GM11168 (cell line): ENCODE data around the gene DCP1B.

ENCODE experiments used
- in situ Hi-C: fragments of 300-500 bp; cut with MboI; formaldehyde crosslinking; loops from one replicate; pipeline ENCODE4 v1.12.0; 2022; ENCODE audit warnings: low sequenced_read_pairs; ENCODE audit not compliant: unreplicated experiment

The DCP1B gene

DNA sequence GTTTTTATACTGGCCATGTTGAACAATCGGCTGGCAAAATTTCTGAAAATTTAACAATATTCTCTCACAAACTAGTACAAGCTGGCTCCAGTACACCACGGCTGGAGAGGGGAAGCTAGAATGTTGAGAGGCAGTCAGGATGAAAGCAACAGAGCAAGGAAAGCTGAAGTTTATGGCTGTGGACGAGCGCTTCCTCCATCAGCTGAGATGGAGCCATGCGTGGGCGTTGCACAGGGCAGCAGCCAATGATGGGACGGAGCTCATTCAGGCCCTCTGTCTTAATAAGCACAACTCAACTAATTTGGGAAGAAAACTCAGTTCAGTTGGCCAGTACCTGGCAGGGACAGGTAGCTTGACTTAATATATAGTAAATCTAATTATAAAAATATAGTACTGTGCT, 14.1 kb upstream of the DCP1B start:
- in situ Hi-C loops: no loop called here

DNA sequence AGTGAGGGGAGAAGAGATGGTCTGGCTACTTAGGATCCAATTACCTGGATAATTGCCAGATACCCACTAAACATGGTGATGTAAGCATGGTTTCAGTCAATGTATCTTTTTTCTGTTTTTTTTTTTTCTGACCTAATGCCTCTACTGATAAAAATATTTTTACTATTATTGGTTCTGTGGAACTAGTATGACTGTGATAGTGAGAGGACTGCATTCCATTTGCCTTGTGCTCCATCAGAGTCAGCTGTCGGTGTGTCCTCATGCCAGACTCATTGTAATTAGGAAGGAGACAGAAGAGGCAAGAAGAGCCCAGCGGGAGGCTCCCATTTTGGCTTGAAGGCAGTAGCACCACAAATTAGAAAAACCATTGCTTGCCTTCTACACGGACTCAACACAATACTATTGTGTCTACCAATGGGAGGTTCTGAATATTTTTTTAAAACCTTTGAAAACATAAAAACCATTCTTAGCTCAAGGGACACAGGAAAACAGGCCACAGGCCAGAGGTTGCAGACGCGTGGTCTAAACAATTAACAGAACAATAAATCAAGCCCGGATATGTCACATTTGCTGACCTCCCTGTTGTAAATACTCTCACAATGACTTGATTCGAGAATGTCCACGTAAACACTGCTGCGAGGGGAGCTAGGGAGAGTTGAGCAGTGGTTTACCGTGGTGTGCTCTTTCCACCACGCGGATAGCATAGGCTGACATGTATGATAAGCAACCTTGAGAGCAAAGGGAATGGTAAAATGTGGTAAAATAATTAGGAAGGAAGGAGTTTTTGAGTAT, 13.5 kb upstream of the DCP1B start:
- in situ Hi-C loops: no loop called here

DNA sequence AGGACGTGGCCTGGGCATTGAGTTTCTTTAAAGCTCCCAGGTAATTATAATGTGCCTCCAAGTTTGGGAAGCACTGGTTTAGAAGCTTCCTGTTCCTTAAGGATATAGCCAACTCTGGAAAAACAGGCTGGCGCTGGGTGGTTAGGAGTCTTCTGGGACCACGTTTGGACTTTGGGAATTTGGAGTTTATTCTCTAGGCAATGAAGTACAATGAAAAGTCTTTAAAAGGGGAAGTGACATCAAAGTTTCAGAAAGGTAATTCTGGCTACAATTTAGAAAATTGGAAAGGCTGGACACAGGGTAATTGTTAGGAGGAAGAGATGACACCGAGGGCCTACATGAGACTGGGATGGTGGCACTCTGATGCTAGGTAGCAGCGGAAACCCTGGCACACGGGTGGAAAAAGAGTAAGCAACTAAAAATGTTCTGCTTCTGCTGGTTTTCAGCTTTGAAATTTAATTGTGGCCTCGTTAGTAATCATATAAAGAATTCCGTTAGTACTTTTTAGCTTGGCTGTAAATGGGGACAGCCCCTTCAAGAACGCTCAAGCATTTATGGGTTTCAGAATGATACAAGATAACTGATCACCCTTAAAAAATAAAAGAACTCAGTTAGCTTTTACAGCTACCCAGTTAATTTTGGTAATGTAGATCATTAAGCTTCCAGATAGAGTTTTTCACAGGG, 12.7 kb upstream of the DCP1B start:
- in situ Hi-C loops: no loop called here

DNA sequence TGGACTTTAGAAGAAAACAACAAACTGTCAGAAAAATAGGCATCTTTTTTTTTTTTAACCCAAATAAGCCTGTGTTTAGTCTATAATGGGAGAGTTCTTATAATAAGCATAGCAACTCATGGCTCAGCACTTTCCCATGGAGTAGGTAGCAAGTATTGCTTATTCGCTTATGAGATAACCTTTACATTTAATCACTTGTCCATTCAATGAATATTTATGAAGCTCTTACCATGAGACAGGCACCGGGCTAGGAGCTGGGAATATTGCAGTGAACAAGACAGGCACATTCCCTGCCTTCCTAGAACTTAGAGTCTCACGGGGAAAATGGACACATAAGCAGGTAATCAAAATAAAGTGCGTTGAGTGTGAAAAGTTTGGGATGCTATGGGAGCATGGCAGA, 10.0 kb upstream of the DCP1B start:
- in situ Hi-C loops: no loop called here

DNA sequence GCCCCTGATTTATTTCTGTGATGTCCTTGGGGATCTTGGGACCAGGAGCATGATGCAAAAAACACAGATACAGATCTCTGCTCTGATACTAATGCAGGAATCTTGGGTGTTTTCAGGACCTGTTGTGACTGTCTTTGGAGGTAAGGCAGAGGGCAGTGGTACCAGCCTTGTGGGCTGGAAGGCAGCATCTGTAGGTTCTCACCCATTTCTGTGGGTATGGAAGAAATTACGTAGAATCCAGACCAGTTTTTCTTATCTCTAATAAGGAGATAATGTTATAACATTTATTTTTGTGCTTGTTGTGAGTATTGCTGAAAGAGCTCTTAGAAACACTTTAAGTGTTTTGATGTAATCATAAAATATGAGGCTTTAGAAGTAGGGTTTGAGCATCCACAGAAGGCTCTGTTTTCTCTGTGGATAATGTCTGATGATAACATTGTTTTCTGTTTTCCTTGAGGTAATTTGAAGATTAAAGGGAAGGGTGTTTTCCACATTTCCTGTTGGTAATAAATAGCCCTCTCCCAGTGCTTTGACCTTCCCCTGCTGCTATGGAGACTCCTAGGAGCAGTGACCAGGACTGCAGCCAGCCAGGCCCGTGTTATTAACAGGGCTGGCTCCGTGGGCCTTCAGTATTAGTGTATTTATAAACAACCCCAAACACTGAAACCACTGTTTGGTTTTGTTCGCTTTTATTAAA, 9.4 kb upstream of the DCP1B start:
- in situ Hi-C loops: no loop called here

DNA sequence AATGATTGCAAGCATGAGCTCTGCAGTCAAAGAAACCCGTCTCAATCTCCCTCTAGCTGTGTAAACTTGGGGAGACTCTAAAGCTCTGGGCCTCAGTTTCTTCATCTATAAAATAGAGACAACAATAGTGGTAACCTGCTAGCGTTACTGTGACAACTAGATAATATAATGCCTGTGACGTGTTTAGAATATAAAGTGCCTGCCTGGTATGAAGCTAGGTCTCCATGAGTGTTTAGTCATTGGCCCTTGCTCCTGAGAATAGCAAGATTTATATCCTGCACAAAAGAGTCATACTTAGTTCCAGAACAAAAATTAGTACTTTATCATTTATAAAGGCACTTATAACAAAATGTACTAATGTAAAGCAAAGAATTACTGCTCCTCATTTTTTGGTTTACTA, 8.8 kb upstream of the DCP1B start:
- in situ Hi-C loops: no loop called here

DNA sequence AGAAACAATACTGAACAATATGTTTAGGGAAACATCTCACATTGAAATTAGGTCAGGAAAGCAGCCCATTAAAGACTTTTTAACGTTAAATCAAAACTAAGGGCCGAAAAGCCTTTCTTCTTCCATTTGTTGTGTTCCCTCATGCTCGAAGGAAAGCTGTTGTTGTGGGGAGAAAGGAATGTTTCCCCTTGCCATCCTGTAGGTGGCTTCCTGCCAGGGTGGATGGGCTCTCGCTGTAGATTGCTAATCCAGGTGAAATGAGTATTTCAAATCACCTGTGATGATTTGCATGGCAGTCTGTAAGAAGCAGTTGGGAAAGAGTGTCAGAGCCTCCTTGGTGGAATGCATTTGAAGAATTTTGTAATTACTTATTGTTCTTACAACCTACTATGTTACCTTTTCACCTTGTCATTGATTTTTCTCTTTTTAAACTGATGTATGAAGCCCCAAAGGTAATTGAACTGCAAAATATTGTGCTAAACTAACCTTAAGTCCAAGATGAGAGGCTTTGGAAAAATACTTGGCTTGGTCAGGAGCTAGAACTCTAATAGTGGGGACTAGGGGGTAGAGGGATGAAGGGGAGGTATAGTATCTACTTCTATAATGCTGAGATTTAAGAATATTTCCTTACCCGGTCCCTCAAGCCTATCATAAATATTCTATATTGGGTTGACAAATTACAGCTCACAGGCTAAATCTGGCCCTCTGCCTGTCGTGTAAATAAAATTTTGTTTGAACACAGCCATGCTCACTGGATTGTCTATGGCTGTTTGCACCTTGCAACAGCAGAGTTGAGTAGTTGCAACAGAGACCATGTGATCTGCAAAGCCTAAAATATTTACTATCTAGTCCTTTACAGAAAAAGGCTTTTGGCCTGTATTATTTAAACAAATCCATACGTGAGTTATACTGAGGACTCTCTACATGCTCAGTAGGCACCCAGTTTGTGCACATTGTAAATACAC, 7.7 kb upstream of the DCP1B start:
- in situ Hi-C loops: no loop called here

DNA sequence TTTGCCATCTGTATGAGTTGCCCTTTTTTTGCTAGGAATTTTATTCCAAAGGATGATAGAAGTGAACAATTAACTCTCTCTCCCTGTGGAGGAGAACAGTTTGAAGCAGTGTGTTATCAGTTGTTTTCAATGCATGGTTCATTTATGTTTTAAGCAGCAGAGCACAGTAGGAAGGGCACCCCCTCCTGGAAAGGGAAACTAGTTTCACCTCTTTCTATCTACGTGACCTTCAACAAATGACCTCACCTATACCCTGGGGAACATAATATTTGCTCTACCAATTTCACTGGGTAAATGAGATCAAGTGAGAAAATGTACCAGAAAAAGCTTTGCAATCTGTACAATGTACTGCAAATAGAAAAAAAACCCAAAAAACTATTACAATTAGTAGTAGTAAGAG, 5.4 kb upstream of the DCP1B start:
- in situ Hi-C loops: no loop called here

DNA sequence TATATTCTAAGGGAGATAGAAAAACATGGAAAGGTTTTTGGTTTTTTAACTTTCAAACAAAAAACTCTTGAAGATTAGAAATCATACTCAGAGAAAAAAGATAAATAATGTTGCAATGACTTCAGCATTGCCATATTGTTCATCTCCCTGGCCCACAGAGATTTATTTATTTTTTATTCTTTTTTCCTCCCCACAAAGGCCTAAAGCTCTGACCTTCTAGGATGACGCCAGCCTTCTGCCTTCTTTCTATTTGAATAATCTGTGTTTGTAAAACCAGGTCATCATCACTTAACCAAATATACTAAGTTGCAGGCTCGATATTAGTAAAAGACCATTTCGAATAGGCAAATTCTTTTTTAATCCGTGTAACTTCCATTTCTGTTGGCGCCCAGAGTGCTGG, 4.4 kb upstream of the DCP1B start:
- in situ Hi-C loops: no loop called here

DNA sequence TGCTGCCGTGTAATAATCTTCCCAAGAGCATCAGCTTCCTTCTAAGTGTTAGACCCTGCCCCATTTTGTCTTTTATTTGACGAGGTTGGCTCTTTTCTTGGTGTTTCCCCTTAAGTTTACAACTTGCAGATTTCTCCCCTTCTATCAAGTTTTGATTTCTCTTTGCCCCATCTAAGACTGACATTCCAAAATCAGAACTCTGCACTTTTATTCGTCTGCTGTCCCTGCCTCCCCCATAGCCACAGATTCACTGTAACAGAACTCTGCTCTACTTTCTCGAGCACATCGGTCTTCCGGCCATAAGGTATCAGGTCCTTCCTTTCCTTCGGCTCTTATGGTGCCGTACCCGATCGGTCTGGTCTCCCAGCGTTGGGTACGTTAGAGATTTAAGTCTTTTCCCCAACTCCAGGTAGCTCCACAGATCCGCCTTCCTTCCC, 563 bp downstream of the DCP1B start:
- in situ Hi-C loops: no loop called here

DNA sequence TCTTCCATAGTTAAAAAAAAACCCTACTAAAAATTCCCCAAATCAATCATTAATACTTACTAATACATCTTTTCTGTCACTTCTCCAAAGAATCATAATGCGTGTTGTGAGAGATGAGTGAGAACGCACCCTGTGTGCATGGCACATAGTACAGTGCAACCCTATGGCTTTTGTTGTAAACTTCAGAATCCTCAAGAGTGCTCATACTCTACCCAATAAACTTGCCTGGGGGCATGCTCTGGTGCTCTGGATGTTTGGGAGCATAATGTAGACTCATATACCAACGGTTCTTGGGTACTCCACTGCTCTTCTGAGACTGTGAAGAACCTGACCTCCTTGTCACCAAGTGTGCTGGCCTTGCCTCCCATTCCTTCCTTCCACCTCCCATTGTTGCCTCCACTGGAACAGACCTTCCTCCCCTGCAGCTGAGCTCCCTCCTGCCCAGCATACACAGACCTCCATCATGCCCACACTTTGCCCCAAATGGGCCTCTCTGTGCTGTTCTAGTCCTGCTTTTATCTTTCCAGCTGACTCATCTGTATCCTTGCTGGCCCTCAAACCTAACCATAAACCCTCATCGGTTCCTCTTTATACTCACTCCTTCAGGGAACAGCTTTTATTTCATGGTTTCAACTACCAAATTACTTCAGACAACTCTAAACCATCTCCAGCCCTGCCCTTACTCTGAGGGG, 8.9 kb downstream of the DCP1B start:
- in situ Hi-C loops: no loop called here

DNA sequence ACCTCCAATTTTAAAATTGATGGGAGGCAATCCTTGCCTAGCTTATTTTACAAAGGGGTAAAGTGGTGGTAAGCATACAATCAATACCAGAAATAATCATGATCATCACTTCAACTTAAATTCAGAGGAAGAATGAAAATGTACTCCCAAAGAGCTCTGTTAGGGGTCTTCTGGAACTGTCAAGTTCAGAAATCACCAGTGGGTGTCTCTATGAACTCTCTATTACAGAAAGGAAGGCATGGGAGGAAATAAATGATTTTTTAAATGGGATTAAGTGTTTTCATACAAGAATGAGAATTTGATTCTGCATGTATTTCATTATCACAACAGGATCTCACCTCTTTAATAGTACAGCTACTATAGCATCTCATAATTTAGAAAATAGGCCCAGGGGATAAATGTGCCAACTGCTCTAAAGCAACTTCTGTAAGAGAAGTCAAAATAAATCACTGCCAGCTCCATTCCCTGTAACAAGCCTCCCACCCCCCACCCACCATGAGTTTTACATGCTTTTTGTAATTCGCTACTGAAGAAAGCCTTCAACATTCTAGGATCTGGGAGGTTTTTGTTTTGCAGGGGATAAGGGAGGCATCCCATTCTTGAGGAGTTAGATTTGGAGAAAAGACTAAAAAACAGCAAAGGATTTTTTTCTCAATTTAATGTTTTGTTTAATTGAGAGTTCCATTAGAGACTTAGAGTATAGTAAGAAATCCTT, 9.7 kb downstream of the DCP1B start:
- in situ Hi-C loops: no loop called here

DNA sequence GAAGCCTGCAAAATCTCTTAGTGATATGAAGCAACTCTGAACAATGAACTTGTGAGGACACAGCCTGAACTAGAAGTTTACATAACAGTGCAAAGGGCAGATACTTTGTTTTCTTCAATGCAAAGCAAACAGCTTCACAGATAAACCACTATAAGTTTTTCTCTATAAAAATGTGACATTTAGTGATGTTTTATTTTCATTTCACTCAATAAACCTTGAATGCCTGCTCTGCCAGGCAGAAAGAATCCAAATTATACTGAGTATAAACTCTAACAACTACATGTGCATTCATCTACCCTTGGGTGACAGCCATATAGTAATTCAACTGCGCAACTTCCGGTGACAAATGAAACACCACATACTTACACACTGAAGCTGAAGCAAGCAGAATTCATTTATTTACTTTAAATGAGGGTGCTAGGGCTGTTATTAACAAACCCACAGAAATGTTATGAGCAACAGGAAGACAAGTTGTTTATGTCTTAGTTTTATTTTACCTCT, 10.3 kb downstream of the DCP1B start:
- in situ Hi-C loops: no loop called here

DNA sequence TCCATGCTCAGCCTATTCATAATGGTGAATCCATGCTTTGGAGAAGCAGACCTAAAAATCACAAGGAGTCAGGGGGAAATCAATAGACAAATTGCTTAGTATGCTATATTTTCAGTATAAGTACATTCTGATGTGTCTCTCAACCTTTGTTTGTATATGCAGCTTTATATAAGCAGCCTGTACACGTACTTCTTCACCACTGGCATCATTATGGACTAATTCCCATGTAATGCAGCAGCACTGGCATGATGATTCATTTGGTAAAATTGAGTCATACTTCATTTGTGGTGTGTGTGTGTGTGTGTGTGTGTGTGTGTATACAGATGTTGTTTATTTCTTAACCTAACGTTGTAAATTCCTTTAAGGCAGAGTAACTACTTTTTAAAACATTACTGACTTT, 10.9 kb downstream of the DCP1B start:
- in situ Hi-C loops: no loop called here

DNA sequence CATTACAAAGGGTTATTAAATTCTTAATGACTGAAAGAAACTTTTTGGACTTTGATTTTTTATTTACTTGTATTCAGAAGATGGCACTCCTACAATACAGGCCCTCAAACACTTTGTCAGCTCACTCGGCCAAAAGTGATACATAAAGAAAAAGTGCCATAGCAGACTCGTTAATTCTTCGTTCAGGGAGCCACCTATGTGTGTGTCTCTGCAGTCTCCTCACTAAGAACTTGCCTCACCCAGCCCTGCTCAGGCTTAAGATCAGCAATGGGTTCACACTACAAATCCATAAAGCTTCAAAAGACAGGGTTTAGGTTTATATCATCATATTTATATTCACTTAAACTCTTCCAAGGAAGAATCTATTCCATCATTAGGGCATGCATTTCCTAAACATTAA, 11.5 kb downstream of the DCP1B start:
- in situ Hi-C loops: no loop called here

DNA sequence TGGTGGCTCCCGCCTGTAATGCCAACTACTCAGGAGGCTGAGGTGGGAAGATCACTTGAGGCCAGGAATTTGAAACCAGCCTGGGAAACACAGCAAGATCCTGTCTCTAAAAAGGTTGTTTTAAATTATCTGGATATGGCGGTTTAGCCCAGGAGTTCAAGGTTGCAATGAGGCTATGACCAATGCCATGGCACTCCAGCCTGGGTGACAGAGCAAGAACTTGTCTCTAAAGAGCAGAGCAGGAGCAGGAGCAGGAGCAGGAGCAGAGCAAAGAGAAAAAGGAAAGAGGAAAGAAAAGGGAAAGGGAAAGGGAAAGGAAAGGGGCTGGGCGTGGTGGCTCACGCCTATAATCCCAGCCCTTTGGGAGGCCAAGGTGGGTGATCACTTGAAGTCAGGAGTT, 15.1 kb downstream of the DCP1B start:
- in situ Hi-C loops: no loop called here

DNA sequence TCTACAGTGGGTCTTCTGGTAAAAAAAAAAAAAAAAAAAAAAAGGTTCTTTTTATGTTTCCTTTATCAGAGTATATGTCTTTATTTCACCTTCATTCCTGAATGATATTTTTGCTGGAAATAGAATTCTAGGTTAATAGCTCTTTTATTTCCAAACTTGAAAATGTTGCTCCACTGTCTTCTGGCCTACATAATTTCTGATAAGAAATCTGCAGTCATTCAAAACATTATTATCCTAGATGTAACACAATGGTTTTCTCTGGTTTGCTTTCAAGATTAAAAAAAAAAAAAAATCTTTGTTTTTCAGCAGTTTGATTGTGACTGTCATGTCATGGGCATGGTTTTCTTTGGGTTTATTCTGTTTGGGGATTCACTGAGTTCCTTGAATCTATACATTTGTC, 19.5 kb downstream of the DCP1B start:
- in situ Hi-C loops: no loop called here

DNA sequence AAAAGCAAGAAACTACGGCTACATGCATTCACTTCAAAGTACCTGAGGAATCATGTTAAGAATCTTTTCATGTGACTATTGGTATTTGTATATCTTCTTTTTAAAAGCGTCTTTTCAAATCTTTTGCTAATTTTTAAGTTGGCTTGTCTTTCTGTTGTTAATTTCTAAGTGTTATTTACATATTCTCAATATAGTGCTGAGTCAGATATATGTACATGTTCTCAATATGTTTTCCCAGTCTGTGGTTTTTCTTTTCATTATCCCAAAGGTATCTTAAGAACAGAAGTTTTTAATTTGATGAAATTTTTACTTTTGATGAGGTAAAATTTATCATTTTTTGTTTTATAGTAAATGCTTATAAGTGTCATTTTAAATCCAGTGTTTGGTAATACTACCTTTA, 24.0 kb downstream of the DCP1B start:
- in situ Hi-C loops: no loop called here
